ENCODE measurements around the gene PLS3. TPM values are rescaled to one million over a fixed set of nuclear protein-coding genes. Genes with fewer than 3 reads are reported as not detected.

PLS3 gene
- total and polyA plus RNA-seq, 9 of the 15 experiments (the other 6 are each of a cell fraction or from before 2014, with no cell fraction given): 0.03 to 0.42 (median 0.03) TPM; not detected in 4

DNA sequence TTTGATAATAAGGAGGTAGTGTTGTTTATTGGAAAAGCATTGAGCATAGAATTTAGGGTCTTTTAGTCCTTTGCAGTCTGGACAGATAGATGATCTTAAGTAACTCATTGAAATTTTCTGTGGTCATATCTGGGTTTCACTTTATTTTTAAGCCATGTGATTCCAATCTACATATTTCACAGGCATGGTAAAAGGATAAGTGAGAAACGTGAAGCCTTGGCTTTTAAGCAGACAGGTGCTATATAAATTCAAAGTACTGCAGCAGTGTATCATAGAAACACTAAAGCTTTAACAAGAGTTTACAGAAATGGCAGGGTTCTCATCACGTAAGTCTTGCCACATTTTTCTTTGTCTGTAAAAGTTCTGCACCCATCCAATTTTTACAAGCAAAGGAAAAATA is 4.9 kb downstream of the PLS3 start:
- WGBS (ENCODE audit: insufficient coverage, low coverage, missing lambda C conversion rate): 0% methylated on average over 2 of the region's 2 CpGs
- ATAC-seq (no peak), DNase-seq (ENCODE audit: extremely low read depth in 1 of 4, low spot score in 3 of 4) (no peak), FAIRE-seq (no peak)
- Histone ChIP-seq H3K27ac (ENCODE audit: extremely low read depth, low read depth, low read length) (no peak overlapping the region), H3K36me3 (ENCODE audit: control insufficient read depth, insufficient read depth, low read length) (no peaks in the 10 kb centered on the region), H4K20me1 (replicated peaks; ENCODE audit: control insufficient read depth, insufficient read depth, low read length) (no peaks in the 10 kb centered on the region), H3K9me1 (ENCODE audit: control insufficient read depth, insufficient read depth, low read length) (no peaks in the 10 kb centered on the region), H3K79me2 (ENCODE audit: control insufficient read depth, insufficient read depth, low read length) (no peaks in the 10 kb centered on the region), H3K27me3 (ENCODE audit: control insufficient read depth in 2 of 2, insufficient read depth in 2 of 2, low read length in 2 of 2) (peaks cover 0 to 16% of the 10 kb centered on the region in 2 experiments; a peak in 2 of 5 replicates), H3K9ac (ENCODE audit: insufficient read depth in 1 of 2, low read depth in 2 of 2, low read length in 2 of 2) (no peak overlapping the region), H2AFZ (ENCODE audit: low read depth, low read length) (no peak overlapping the region), H3K4me2 (ENCODE audit: insufficient read depth, low read length) (no peak overlapping the region), H3K4me1 (replicated peaks in 1 of 2; ENCODE audit: control insufficient read depth in 2 of 2, insufficient read depth in 2 of 2, low read length in 2 of 2) (no peaks in the 10 kb centered on the region), H3K9me3 (replicated peaks; ENCODE audit: control insufficient read depth, insufficient read depth, low read depth, low read length) (no peaks in the 10 kb centered on the region), H3K4me3 (no peak overlapping the region)
- CTCF ChIA-PET (ENCODE audit: low intra/inter-chr PET ratio): no interaction called here
- POLR2A ChIA-PET: no interaction called here
- TF ChIP-seq, protein P1, sequence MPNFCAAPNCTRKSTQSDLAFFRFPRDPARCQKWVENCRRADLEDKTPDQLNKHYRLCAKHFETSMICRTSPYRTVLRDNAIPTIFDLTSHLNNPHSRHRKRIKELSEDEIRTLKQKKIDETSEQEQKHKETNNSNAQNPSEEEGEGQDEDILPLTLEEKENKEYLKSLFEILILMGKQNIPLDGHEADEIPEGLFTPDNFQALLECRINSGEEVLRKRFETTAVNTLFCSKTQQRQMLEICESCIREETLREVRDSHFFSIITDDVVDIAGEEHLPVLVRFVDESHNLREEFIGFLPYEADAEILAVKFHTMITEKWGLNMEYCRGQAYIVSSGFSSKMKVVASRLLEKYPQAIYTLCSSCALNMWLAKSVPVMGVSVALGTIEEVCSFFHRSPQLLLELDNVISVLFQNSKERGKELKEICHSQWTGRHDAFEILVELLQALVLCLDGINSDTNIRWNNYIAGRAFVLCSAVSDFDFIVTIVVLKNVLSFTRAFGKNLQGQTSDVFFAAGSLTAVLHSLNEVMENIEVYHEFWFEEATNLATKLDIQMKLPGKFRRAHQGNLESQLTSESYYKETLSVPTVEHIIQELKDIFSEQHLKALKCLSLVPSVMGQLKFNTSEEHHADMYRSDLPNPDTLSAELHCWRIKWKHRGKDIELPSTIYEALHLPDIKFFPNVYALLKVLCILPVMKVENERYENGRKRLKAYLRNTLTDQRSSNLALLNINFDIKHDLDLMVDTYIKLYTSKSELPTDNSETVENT (CRISPR knock-in tag; IDR thresholded peaks at IDR 0.05): no peak
- TF ChIP-seq ETV6 (IDR thresholded peaks at IDR 0.05; ENCODE audit: borderline replicate concordance in 1 of 2, low read depth in 2 of 2, low read length in 1 of 2) (no peak), ETV6 (CRISPR knock-in tag; IDR thresholded peaks at IDR 0.05; ENCODE audit: borderline replicate concordance) (no peak), ZNF551 (CRISPR knock-in tag; IDR thresholded peaks at IDR 0.05) (no peak), SMAD4 (CRISPR knock-in tag; conservative IDR thresholded peaks at IDR 0.05) (no peak)
- TF ChIP-seq, protein P2, sequence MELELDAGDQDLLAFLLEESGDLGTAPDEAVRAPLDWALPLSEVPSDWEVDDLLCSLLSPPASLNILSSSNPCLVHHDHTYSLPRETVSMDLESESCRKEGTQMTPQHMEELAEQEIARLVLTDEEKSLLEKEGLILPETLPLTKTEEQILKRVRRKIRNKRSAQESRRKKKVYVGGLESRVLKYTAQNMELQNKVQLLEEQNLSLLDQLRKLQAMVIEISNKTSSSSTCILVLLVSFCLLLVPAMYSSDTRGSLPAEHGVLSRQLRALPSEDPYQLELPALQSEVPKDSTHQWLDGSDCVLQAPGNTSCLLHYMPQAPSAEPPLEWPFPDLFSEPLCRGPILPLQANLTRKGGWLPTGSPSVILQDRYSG (tag; conservative IDR thresholded peaks at IDR 0.05; ENCODE audit: low read depth): no peak
- BruUV-seq (replicated peaks): no TSS peak
- in situ Hi-C loops (cut with MboI): no loop called here
- intact Hi-C loops (cut with micrococcal nuclease): no loop called here
